Upper lobe of left lung (tissue), 6 donors: ENCODE results near the gene PRDM4. TPM values are rescaled to one million over a fixed set of nuclear protein-coding genes. Genes with fewer than 3 reads are reported as not detected.

Experiments
- ATAC-seq, 2 donors: fragments of 200-7000 bp; cut with Tn5 transposase; one replicate each; pipeline ENCODE4 v1.9.1; 2022; ENCODE audit warnings: mild to moderate bottlenecking in 2 of 2, moderate library complexity in 2 of 2; ENCODE audit not compliant: low FRiP score in 2 of 2
- DNase-seq, 2 donors: peaks; one replicate each; pipeline ENCODE4 v3.0.0-alpha.2; 2019 to 2020
- H3K27ac ChIP-seq, 4 donors: fragments of 200-600 bp; sonication (generic); one replicate each; pipeline ENCODE4 v1.5.1; 2016 to 2019
- H3K27me3 ChIP-seq, 4 donors: fragments of 200-600 bp; sonication (generic); one replicate each; pipeline ENCODE4 v1.5.1; 2017 to 2019
- H3K36me3 ChIP-seq, 4 donors: fragments of 200-600 bp; sonication (generic); one replicate each; pipeline ENCODE4 v1.5.1; 2016 to 2019
- H3K4me1 ChIP-seq, 4 donors: fragments of 200-600 bp; sonication (generic); one replicate each; pipeline ENCODE4 v1.5.1; 2018 to 2019
- H3K4me3 ChIP-seq, 4 donors: fragments of 200-600 bp; sonication (generic); one replicate each; pipeline ENCODE4 v1.5.1; 2017 to 2019; ENCODE audit warnings: mild to moderate bottlenecking in 2 of 4, moderate library complexity in 1 of 4
- H3K9me3 ChIP-seq, 4 donors: fragments of 200-600 bp; sonication (generic); one replicate each; pipeline ENCODE4 v1.5.1; 2018 to 2019
- CTCF ChIP-seq, 6 experiments: fragments of 450-650 bp in 4 of 6; fragments of 200-600 bp in 2 of 6; sonication (generic) in 2 of 6; IDR thresholded peaks; one replicate each; pipeline ENCODE4 v1.5.1; 2016 to 2019; ENCODE audit warnings: antibody characterized with exemption in 6 of 6
- EP300 ChIP-seq, 4 donors: sonication (generic); formaldehyde crosslinking; IDR thresholded peaks; one replicate each; pipeline ENCODE4 v1.5.1; 2017; ENCODE audit warnings: antibody characterized with exemption in 4 of 4, control low read depth in 2 of 4
- POLR2A ChIP-seq, 4 donors: fragments of 450-650 bp; IDR thresholded peaks; one replicate each; pipeline ENCODE4 v1.5.1; 2016 to 2017; ENCODE audit warnings: antibody characterized with exemption in 4 of 4, mild to moderate bottlenecking in 2 of 4
- POLR2AphosphoS5 ChIP-seq, 2 donors: sonication (generic); formaldehyde crosslinking; IDR thresholded peaks; one replicate each; pipeline ENCODE4 v1.5.1; 2017; ENCODE audit warnings: antibody characterized with exemption in 2 of 2
- WGBS, 2 donors: methylation state at CpG; one replicate each; pipeline ENCODE4 v1.1.5; 2017 to 2018; 5-methylcytosine and 5-hydroxymethylcytosine counted together
- total RNA-seq, 6 donors: library from RNA; depleted of rRNA in 4 of 6; stranded (reverse); fragments of >200 nt in 4 of 6; gene quantifications; one replicate each; pipeline versions ENCODE4 v1.1.0 to v1.2.1, GENCODE V29; 2016 to 2021
- donor health status: DM: no; HTN: no; CAD: no; lungs with moderate emphysema.
- donor health status: DM: no; HTN: yes; CAD: no; lungs with severe emphysema.

The PRDM4 gene
- total RNA-seq, 6 donors from 2014 or later: 23.5 to 40.2 (median 31.1) TPM

GRCh38 chr12:107764626-107765025 lies 3.7 kb upstream of the PRDM4 start:
- DNase-seq: no peak
- no peak for TF ChIP-seq POLR2A (IDR thresholded peaks at IDR 0.05)
- TF ChIP-seq POLR2AphosphoS5 (IDR thresholded peaks at IDR 0.05): no peak
- TF ChIP-seq EP300 (IDR thresholded peaks at IDR 0.05): no peak
- no peak for TF ChIP-seq CTCF (IDR thresholded peaks at IDR 0.05)
- Histone ChIP-seq H3K4me1 (peaks cover 7 to 13% (median 11%) of the 10 kb centered on the region in 4 donors), H3K36me3 (no peaks in the 10 kb centered on the region), H3K9me3 (no peaks in the 10 kb centered on the region), H3K27ac (no peak overlapping the region), H3K4me3 (no peak overlapping the region), H3K27me3 (no peaks in the 10 kb centered on the region)
- ATAC-seq: no peak
- WGBS, 2 donors: 64 to 70% methylated on average over 4 of the region's 4 CpGs

GRCh38 chr12:107762874-107763273 lies 1.9 kb upstream of the PRDM4 start:
- H3K36me3 ChIP-seq: peaks cover 0 to 1% (median 0%) of the 10 kb centered on the region in 4 donors
- peaks cover 24 to 30% (median 25%) of the 10 kb centered on the region in 4 donors for H3K4me1 ChIP-seq
- no peaks in the 10 kb centered on the region for H3K9me3 ChIP-seq
- ATAC-seq (no peak), DNase-seq (no peak)
- no peak for TF ChIP-seq EP300 (IDR thresholded peaks at IDR 0.05)
- no peak for TF ChIP-seq CTCF (IDR thresholded peaks at IDR 0.05)
- no peak for TF ChIP-seq POLR2A (IDR thresholded peaks at IDR 0.05)
- no peak for TF ChIP-seq POLR2AphosphoS5 (IDR thresholded peaks at IDR 0.05)
- WGBS, 2 donors: 93 to 98% methylated on average over 1 of the region's 1 CpG
- H3K4me3 ChIP-seq: no peak overlapping the region
- no peaks in the 10 kb centered on the region for H3K27me3 ChIP-seq
- H3K27ac ChIP-seq: no peak overlapping the region

DNA sequence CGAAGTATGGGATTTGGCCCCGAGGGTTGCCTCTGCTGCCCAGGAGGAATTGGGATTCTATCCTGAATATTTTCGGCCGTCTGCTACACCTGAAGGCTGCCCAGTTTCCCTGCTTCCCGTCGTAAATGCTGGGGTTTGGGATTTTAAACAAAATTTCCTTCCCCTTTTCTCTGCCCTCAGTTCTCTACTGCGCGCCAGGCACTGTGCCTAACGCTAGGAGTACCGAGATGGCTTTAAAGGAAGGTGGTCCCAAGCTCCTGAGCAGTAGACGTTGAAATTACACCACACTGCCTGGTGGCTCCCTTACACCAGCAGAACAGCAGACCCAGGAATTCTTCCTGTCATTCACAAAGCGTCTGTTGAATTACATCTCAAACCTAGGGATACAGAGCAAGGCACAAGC lies 566 bp upstream of the PRDM4 start:
- DNase-seq: no peak
- peak overlapping the region in 3 of 4 donors; percentile 42 to 82 (median 80) for H3K27ac ChIP-seq
- ATAC-seq: no peak
- peaks cover 3 to 13% (median 5%) of the 10 kb centered on the region in 4 donors for H3K36me3 ChIP-seq
- TF ChIP-seq POLR2AphosphoS5 (IDR thresholded peaks at IDR 0.05) (no peak), POLR2A (IDR thresholded peaks at IDR 0.05) (no peak), EP300 (IDR thresholded peaks at IDR 0.05) (no peak), CTCF (IDR thresholded peaks at IDR 0.05) (no peak)
- H3K27me3 ChIP-seq: no peaks in the 10 kb centered on the region
- H3K4me3 ChIP-seq: peak overlapping the region; percentile 6 to 87 (median 76)
- 1 to 4% methylated on average over 12 of the region's 12 CpGs for WGBS, 2 donors
- peaks cover 24 to 37% (median 25%) of the 10 kb centered on the region in 4 donors for H3K4me1 ChIP-seq
- H3K9me3 ChIP-seq: no peaks in the 10 kb centered on the region

DNA sequence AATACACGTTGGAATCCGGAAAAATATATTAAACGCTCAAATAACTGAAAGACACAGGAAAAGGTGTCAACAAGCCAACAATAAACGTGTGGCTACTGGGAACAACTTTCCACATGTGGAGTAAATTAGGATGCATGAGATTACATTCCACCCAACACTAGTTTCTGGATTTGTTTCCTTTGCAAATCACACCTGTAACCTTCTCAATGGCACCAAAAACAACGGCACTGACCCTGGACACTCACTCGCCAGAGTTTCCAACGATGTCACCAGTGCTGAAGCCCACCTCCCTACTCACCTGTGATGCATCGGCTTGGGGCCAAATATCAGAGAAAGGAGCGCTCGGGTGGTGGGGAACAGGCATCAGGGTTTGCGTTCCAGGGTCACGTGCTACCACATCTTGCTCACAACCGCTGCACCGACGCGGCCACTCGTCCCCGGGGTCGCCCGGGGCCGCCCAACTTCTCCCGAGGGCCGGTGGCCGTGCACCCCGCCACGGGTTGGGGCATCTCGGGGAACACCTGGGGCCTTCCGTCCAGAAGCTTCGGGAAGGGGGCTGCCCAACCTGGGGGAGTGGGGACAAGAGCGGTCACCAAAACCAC lies 629 bp downstream of the PRDM4 start:
- Histone ChIP-seq H3K36me3 (peaks cover 15 to 25% (median 17%) of the 10 kb centered on the region in 4 donors), H3K9me3 (no peaks in the 10 kb centered on the region), H3K27ac (peak overlapping the region; percentile 78 to 82 (median 80)), H3K4me1 (peaks cover 24 to 37% (median 25%) of the 10 kb centered on the region in 4 donors), H3K27me3 (no peaks in the 10 kb centered on the region), H3K4me3 (peak overlapping the region; percentile 74 to 87 (median 80))
- TF ChIP-seq POLR2AphosphoS5 (IDR thresholded peaks at IDR 0.05) (no peak), CTCF (IDR thresholded peaks at IDR 0.05) (no peak), EP300 (IDR thresholded peaks at IDR 0.05) (no peak), POLR2A (IDR thresholded peaks at IDR 0.05) (no peak)
- DNase-seq: peak in 1 of 2 donors; percentile 39
- 3% methylated on average over 12 to 14 of the region's 30 CpGs for WGBS, 2 donors
- ATAC-seq: no peak

- ATAC-seq (peak in 1 of 2 donors; percentile 40), DNase-seq (peak in 1 of 2 donors; percentile 27)
- H3K4me1 ChIP-seq: peaks cover 24 to 37% (median 25%) of the 10 kb centered on the region in 4 donors
- H3K9me3 ChIP-seq: no peaks in the 10 kb centered on the region
- TF ChIP-seq EP300 (IDR thresholded peaks at IDR 0.05): no peak
- TF ChIP-seq CTCF (IDR thresholded peaks at IDR 0.05): no peak
- TF ChIP-seq POLR2AphosphoS5 (IDR thresholded peaks at IDR 0.05): no peak
- TF ChIP-seq POLR2A (IDR thresholded peaks at IDR 0.05): no peak
- 48 to 52% methylated on average over 3 of the region's 3 CpGs for WGBS, 2 donors
- no peak overlapping the region for H3K27ac ChIP-seq
- H3K36me3 ChIP-seq: peaks cover 24 to 34% (median 25%) of the 10 kb centered on the region in 4 donors
- H3K27me3 ChIP-seq: no peaks in the 10 kb centered on the region
- H3K4me3 ChIP-seq: peak overlapping the region in 2 of 4 donors; percentile 74 to 87
These were observed 1.5 kb downstream of the PRDM4 start for GRCh38 chr12:107759410-107759809.
